ENCODE measurements around the gene GRID1. TPM values are rescaled to one million over a fixed set of nuclear protein-coding genes. Genes with fewer than 3 reads are reported as not detected.
A peak's percentile ranks its signal among the peaks of the same experiment; 100 is the strongest.

GRID1 gene
- total and polyA plus RNA-seq, 10 of the 15 experiments (the other 5 are each of a cell fraction or from before 2014, with no cell fraction given), result 0.04 to 0.62 (median 0.08) TPM; not detected in 5

DNA sequence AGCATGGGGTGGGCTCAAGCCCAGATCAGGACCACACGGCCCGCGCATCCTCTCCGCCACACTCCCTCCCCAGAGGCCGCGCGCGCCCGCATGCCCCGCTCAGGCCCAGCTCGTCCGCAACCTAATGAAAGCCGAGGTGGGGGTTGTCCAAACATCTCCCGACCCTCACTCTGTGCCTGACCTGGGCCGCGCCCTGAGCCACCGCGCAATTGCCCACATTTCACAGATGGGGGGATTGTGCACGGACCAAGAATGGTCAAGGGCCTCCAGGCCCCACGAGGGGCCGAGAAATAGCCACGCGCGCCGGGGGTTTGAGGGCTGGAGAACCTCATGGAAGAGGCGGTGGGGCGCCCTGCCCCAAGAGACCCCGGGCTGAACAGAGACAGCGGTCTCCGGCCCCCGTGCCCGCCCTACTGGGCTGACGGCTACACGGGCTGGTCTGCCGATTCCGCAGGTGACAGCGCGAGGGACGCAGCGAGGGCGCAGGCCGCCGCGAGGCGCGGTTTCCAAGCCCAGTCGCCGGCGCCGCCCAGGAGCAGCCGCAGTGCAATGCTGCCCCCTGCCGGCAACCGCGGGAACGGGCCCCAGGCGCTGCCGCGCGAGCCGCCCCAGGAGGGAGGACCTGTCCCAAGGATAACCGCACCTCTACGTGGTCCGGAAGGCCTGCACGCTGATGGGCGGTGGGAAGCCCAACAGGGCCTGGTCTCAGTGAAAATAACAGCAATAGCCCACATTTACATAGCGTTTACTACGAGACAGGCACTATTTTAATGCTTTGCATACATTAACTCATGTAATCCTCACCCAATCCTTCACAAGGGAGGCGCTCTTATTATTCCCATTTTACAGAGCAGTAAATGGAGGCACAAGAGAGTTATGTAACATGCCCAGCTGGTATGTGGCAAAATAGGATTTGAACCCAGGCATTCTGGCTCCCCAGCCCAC, 10.5 kb upstream of the GRID1 start (continued):
- TF ChIP-seq, protein P1, sequence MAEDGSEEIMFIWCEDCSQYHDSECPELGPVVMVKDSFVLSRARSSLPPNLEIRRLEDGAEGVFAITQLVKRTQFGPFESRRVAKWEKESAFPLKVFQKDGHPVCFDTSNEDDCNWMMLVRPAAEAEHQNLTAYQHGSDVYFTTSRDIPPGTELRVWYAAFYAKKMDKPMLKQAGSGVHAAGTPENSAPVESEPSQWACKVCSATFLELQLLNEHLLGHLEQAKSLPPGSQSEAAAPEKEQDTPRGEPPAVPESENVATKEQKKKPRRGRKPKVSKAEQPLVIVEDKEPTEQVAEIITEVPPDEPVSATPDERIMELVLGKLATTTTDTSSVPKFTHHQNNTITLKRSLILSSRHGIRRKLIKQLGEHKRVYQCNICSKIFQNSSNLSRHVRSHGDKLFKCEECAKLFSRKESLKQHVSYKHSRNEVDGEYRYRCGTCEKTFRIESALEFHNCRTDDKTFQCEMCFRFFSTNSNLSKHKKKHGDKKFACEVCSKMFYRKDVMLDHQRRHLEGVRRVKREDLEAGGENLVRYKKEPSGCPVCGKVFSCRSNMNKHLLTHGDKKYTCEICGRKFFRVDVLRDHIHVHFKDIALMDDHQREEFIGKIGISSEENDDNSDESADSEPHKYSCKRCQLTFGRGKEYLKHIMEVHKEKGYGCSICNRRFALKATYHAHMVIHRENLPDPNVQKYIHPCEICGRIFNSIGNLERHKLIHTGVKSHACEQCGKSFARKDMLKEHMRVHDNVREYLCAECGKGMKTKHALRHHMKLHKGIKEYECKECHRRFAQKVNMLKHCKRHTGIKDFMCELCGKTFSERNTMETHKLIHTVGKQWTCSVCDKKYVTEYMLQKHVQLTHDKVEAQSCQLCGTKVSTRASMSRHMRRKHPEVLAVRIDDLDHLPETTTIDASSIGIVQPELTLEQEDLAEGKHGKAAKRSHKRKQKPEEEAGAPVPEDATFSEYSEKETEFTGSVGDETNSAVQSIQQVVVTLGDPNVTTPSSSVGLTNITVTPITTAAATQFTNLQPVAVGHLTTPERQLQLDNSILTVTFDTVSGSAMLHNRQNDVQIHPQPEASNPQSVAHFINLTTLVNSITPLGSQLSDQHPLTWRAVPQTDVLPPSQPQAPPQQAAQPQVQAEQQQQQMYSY (CRISPR knock-in tag; IDR thresholded peaks at IDR 0.05), result no peak
- TF ChIP-seq, protein P2, sequence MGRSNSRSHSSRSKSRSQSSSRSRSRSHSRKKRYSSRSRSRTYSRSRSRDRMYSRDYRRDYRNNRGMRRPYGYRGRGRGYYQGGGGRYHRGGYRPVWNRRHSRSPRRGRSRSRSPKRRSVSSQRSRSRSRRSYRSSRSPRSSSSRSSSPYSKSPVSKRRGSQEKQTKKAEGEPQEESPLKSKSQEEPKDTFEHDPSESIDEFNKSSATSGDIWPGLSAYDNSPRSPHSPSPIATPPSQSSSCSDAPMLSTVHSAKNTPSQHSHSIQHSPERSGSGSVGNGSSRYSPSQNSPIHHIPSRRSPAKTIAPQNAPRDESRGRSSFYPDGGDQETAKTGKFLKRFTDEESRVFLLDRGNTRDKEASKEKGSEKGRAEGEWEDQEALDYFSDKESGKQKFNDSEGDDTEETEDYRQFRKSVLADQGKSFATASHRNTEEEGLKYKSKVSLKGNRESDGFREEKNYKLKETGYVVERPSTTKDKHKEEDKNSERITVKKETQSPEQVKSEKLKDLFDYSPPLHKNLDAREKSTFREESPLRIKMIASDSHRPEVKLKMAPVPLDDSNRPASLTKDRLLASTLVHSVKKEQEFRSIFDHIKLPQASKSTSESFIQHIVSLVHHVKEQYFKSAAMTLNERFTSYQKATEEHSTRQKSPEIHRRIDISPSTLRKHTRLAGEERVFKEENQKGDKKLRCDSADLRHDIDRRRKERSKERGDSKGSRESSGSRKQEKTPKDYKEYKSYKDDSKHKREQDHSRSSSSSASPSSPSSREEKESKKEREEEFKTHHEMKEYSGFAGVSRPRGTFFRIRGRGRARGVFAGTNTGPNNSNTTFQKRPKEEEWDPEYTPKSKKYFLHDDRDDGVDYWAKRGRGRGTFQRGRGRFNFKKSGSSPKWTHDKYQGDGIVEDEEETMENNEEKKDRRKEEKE (IDR thresholded peaks at IDR 0.05), result 0 out of 2 replicates have a peak, but pooled peaks have one; percentile 32
- TF ChIP-seq NR2C1 (IDR thresholded peaks at IDR 0.05), result no peak
- TF ChIP-seq BACH1 (IDR thresholded peaks at IDR 0.05; ENCODE audit: borderline replicate concordance), result peak; percentile 75
- TF ChIP-seq RFX5 (IDR thresholded peaks at IDR 0.05; ENCODE audit: low read depth, low read length), result no peak
- TF ChIP-seq DPF2 (IDR thresholded peaks at IDR 0.05), result peak; percentile 42; the same call in 1 of the 2 replicates
- TF ChIP-seq, protein P3, sequence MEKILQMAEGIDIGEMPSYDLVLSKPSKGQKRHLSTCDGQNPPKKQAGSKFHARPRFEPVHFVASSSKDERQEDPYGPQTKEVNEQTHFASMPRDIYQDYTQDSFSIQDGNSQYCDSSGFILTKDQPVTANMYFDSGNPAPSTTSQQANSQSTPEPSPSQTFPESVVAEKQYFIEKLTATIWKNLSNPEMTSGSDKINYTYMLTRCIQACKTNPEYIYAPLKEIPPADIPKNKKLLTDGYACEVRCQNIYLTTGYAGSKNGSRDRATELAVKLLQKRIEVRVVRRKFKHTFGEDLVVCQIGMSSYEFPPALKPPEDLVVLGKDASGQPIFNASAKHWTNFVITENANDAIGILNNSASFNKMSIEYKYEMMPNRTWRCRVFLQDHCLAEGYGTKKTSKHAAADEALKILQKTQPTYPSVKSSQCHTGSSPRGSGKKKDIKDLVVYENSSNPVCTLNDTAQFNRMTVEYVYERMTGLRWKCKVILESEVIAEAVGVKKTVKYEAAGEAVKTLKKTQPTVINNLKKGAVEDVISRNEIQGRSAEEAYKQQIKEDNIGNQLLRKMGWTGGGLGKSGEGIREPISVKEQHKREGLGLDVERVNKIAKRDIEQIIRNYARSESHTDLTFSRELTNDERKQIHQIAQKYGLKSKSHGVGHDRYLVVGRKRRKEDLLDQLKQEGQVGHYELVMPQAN (conservative IDR thresholded peaks at IDR 0.05), result no peak
- TF ChIP-seq SMC3 (IDR thresholded peaks at IDR 0.05; ENCODE audit: borderline replicate concordance, low read length), result peak; percentile 73
- TF ChIP-seq NR2F1 (conservative IDR thresholded peaks at IDR 0.05), result peak; percentile 58
- 0 out of 2 replicates have a peak, but pooled peaks have one; percentile 41 for TF ChIP-seq STAT1 (conservative IDR thresholded peaks at IDR 0.05)
- 0 out of 2 replicates have a peak, but pooled peaks have one; percentile 8 for TF ChIP-seq TCF12 (IDR thresholded peaks at IDR 0.05; ENCODE audit: low read depth, low read length)
- TF ChIP-seq, protein P4, sequence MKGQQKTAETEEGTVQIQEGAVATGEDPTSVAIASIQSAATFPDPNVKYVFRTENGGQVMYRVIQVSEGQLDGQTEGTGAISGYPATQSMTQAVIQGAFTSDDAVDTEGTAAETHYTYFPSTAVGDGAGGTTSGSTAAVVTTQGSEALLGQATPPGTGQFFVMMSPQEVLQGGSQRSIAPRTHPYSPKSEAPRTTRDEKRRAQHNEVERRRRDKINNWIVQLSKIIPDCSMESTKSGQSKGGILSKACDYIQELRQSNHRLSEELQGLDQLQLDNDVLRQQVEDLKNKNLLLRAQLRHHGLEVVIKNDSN (IDR thresholded peaks at IDR 0.05; ENCODE audit: borderline replicate concordance, extremely low read length, insufficient read depth, low read depth, low read length), result no peak
- TF ChIP-seq SREBF1 (IDR thresholded peaks at IDR 0.05; ENCODE audit: low read length), result no peak
- no peak for TF ChIP-seq MTA3 (IDR thresholded peaks at IDR 0.05; ENCODE audit: borderline replicate concordance, low read length)
- no peak for TF ChIP-seq SREBF2 (IDR thresholded peaks at IDR 0.05; ENCODE audit: low read length)
- TF ChIP-seq CBFB (IDR thresholded peaks at IDR 0.05; ENCODE audit: low read depth), result no peak
- TF ChIP-seq CHD4 (IDR thresholded peaks at IDR 0.05), result no peak
- TF ChIP-seq, protein P5, sequence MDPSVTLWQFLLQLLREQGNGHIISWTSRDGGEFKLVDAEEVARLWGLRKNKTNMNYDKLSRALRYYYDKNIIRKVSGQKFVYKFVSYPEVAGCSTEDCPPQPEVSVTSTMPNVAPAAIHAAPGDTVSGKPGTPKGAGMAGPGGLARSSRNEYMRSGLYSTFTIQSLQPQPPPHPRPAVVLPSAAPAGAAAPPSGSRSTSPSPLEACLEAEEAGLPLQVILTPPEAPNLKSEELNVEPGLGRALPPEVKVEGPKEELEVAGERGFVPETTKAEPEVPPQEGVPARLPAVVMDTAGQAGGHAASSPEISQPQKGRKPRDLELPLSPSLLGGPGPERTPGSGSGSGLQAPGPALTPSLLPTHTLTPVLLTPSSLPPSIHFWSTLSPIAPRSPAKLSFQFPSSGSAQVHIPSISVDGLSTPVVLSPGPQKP (IDR thresholded peaks at IDR 0.05; ENCODE audit: low read depth, low read length), result no peak
- TF ChIP-seq EGR1 (IDR thresholded peaks at IDR 0.05; ENCODE audit: borderline replicate concordance in 1 of 2, low read depth in 2 of 2, low read length in 2 of 2), result no peak
